Astrocyte (in vitro differentiated cells and primary cell): Measurements from ENCODE around the gene ANXA2R. TPM values are rescaled to one million over a fixed set of nuclear protein-coding genes. Genes with fewer than 3 reads are reported as not detected.
"Not testable (repeated sequence)": the region's sequence is repeated elsewhere in the genome, so short reads cannot be mapped to it uniquely, and the experiment has no call there.

ENCODE experiments used
- DNase-seq: peaks from one replicate; pipeline ENCODE4 v3.0.0-alpha.2; 2010; ENCODE audit warnings: low read depth
- FAIRE-seq: peaks from 2 replicates; lab custom pipeline; 2011; peaks lifted over from hg19 to GRCh38; lab: Jason Lieb, UNC
- H2AFZ ChIP-seq: 2 replicates; pipeline ENCODE4 v1.6.0; 2012; ENCODE audit warnings: low read depth, low read length, inconsistent platforms
- H3K27ac ChIP-seq: 2 replicates; pipeline ENCODE4 v1.5.1; 2011; ENCODE audit warnings: low read depth, low read length, inconsistent platforms
- H3K27me3 ChIP-seq: 2 replicates; pipeline ENCODE4 v1.6.0; 2011; ENCODE audit warnings: low read length, inconsistent platforms; ENCODE audit not compliant: insufficient read depth
- H3K36me3 ChIP-seq: 2 replicates; pipeline ENCODE4 v1.5.1; 2011; ENCODE audit warnings: low read length, inconsistent platforms; ENCODE audit not compliant: insufficient read depth
- H3K4me1 ChIP-seq: 2 replicates; pipeline ENCODE4 v1.5.1; 2011; ENCODE audit warnings: low read length, inconsistent platforms; ENCODE audit not compliant: insufficient read depth
- H3K4me2 ChIP-seq: 2 replicates; pipeline ENCODE4 v1.6.0; 2012; ENCODE audit warnings: low read length, inconsistent platforms
- H3K4me3 ChIP-seq: 2 replicates; pipeline ENCODE4 v1.5.1; 2011; ENCODE audit warnings: low read depth, mild to moderate bottlenecking, low read length, inconsistent platforms; ENCODE audit not compliant: insufficient read depth
- H3K79me2 ChIP-seq: 2 replicates; pipeline ENCODE4 v1.6.0; 2012; ENCODE audit warnings: mild to moderate bottlenecking, low read length, inconsistent platforms; ENCODE audit not compliant: insufficient read depth
- H3K9ac ChIP-seq: 2 replicates; pipeline ENCODE4 v1.6.0; 2012; ENCODE audit warnings: mild to moderate bottlenecking, low read length, inconsistent platforms
- H3K9me3 ChIP-seq: 2 replicates; pipeline ENCODE4 v1.5.1; 2012; ENCODE audit warnings: low read depth, mild to moderate bottlenecking, low read length, inconsistent platforms; ENCODE audit not compliant: insufficient read depth
- H4K20me1 ChIP-seq: 2 replicates; pipeline ENCODE4 v1.6.0; 2012; ENCODE audit warnings: low read length, inconsistent platforms; ENCODE audit not compliant: insufficient read depth
- H3K27ac Mint-ChIP-seq: one replicate; pipeline ENCODE4 v1.8.0; 2021; ENCODE audit warnings: mild to moderate bottlenecking, mixed read lengths; ENCODE audit not compliant: unreplicated experiment
- H3K27me3 Mint-ChIP-seq: one replicate; pipeline ENCODE4 v1.8.0; 2021; ENCODE audit warnings: low read depth, mixed read lengths; ENCODE audit not compliant: unreplicated experiment
- H3K36me3 Mint-ChIP-seq: one replicate; pipeline ENCODE4 v1.8.0; 2021; ENCODE audit warnings: low read depth, mixed read lengths; ENCODE audit not compliant: unreplicated experiment
- H3K4me1 Mint-ChIP-seq: one replicate; pipeline ENCODE4 v1.8.0; 2021; ENCODE audit warnings: low read depth, mixed read lengths; ENCODE audit not compliant: unreplicated experiment
- H3K4me3 Mint-ChIP-seq: one replicate; pipeline ENCODE4 v1.8.0; 2021; ENCODE audit warnings: mild to moderate bottlenecking, moderate library complexity, mixed read lengths; ENCODE audit not compliant: unreplicated experiment
- H3K9me3 Mint-ChIP-seq: one replicate; pipeline ENCODE4 v1.8.0; 2021; ENCODE audit warnings: mild to moderate bottlenecking, mixed read lengths; ENCODE audit not compliant: unreplicated experiment
- CTCF ChIP-seq: IDR thresholded peaks from 2 replicates; pipeline ENCODE4 v1.5.1; 2011; ENCODE audit warnings: low read depth, mild to moderate bottlenecking, inconsistent platforms, low read length, moderate library complexity; ENCODE audit not compliant: insufficient read depth
- EZH2 ChIP-seq: IDR thresholded peaks from 2 replicates; pipeline ENCODE4 v1.6.1; 2012; ENCODE audit warnings: mild to moderate bottlenecking, low read length, inconsistent platforms; ENCODE audit not compliant: insufficient read depth
- total RNA-seq: library from RNA; stranded (reverse); gene quantifications from 2 replicates; pipeline ENCODE4 v1.2.1, GENCODE V29; 2021

ANXA2R gene
- total RNA-seq, 1 donor from 2014 or later: 0.50 TPM

DNA sequence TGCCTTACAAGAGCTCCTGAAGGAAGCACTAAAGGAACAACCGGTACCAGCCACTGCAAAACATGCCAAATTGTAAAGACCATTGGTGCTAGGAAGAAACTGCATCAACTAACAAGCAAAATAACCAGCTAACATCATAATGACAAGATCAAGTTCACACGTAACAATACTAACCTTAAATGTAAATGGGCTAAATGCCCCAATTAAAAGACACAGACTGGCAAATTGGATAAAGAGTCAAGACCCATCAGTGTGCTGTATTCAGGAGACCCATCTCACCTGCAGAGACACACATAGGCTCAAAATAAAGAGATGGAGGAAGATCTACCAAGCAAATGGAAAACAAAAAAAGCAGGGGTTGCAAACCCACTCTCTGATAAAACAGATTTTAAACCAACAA lies 15.0 kb upstream of the ANXA2R start:
- not testable (repeated sequence) for DNase-seq, FAIRE-seq

GRCh38 chr5:43051684-43052083 lies 11.6 kb upstream of the ANXA2R start:
- Histone ChIP-seq H3K4me3 (no peak overlapping the region), H4K20me1 (no peaks in the 10 kb centered on the region), H3K27ac (no peak overlapping the region), H2AFZ (no peak overlapping the region), H3K9ac (no peak overlapping the region), H3K27me3 (no peaks in the 10 kb centered on the region), H3K4me2 (no peak overlapping the region), H3K79me2 (peaks cover 50% of the 10 kb centered on the region), H3K9me3 (no peaks in the 10 kb centered on the region), H3K36me3 (no peaks in the 10 kb centered on the region), H3K4me1 (peaks cover 9% of the 10 kb centered on the region)
- H3K4me3 Mint-ChIP-seq: no peak overlapping the region
- TF ChIP-seq CTCF: no peak
- no peak for TF ChIP-seq EZH2
- no peak overlapping the region for H3K27ac Mint-ChIP-seq
- DNase-seq (no peak), FAIRE-seq (no peak)
- H3K36me3 Mint-ChIP-seq: peaks cover 17% of the 10 kb centered on the region
- peaks cover 6% of the 10 kb centered on the region for H3K9me3 Mint-ChIP-seq
- peaks cover under 1% of the 10 kb centered on the region for H3K4me1 Mint-ChIP-seq
- H3K27me3 Mint-ChIP-seq: peaks cover 7% of the 10 kb centered on the region

More for the DNA sequence above, 15.0 kb upstream of the ANXA2R start:
- not testable (repeated sequence) for H3K27ac Mint-ChIP-seq, H3K4me2 ChIP-seq, H3K36me3 ChIP-seq, H3K4me1 ChIP-seq, H4K20me1 ChIP-seq, H3K9me3 ChIP-seq, H3K27me3 ChIP-seq, H3K9ac ChIP-seq, H3K27ac ChIP-seq, H2AFZ ChIP-seq, H3K9me3 Mint-ChIP-seq, H3K4me3 Mint-ChIP-seq, H3K4me3 ChIP-seq, H3K27me3 Mint-ChIP-seq
- H3K79me2 ChIP-seq: peaks cover 39% of the 10 kb centered on the region
- peaks cover 16% of the 10 kb centered on the region for H3K36me3 Mint-ChIP-seq
- H3K4me1 Mint-ChIP-seq: peaks cover 20% of the 10 kb centered on the region

GRCh38 chr5:43050384-43050783 lies 10.3 kb upstream of the ANXA2R start:
- H3K4me1 ChIP-seq: peaks cover 9% of the 10 kb centered on the region
- Mint-ChIP-seq H3K27ac (no peak overlapping the region), H3K4me1 (no peaks in the 10 kb centered on the region), H3K4me3 (no peak overlapping the region), H3K9me3 (no peaks in the 10 kb centered on the region), H3K27me3 (peaks cover 13% of the 10 kb centered on the region), H3K36me3 (peaks cover 11% of the 10 kb centered on the region)
- H3K4me2 ChIP-seq: no peak overlapping the region
- no peaks in the 10 kb centered on the region for H3K27me3 ChIP-seq
- H3K36me3 ChIP-seq: no peaks in the 10 kb centered on the region
- no peak overlapping the region for H3K4me3 ChIP-seq
- TF ChIP-seq CTCF (no peak), EZH2 (no peak)
- H3K9ac ChIP-seq: no peak overlapping the region
- DNase-seq: no peak
- FAIRE-seq: no peak
- H3K9me3 ChIP-seq: no peaks in the 10 kb centered on the region
- H3K27ac ChIP-seq: no peak overlapping the region
- peaks cover 59% of the 10 kb centered on the region for H3K79me2 ChIP-seq
- H4K20me1 ChIP-seq: no peaks in the 10 kb centered on the region
- H2AFZ ChIP-seq: no peak overlapping the region
